Activated T-helper 1 cell treated with anti-CD3 and anti-CD28 coated beads, Interleukin-2, amount 50 U/mL, for 16 hours (primary cell): ENCODE data around the gene SPO11.
A peak's percentile ranks its signal among the peaks of the same experiment; 100 is the strongest.

Source experiments
- DNase-seq, 2 donors: peaks; one replicate each; pipeline ENCODE4 v3.0.0-alpha.2; 2020; ENCODE audit warnings: low read depth in 1 of 2, low spot score in 1 of 2

Gene SPO11

GRCh38 chr20:57389695-57390603, 60.3 kb downstream of the SPO11 start:
- DNase-seq: peak in 1 of 2 donors; percentile 61

GRCh38 chr20:57390604-57391438, 61.2 kb downstream of the SPO11 start, which contains the start of gene RBM38:
TSS of gene RBM38 (plus strand) at chr20:57391396. CDS start at chr20:57391582, 186 bp downstream.
- peak; percentile 43 to 73 for DNase-seq

GRCh38 chr20:57391439-57392301, 62.1 kb downstream of the SPO11 start:
- DNase-seq: no peak

GRCh38 chr20:57392512-57393271, 63.1 kb downstream of the SPO11 start:
- peak; percentile 65 to 73 for DNase-seq
